ENCODE measurements around the gene SLC2A1.

The SLC2A1 gene

DNA sequence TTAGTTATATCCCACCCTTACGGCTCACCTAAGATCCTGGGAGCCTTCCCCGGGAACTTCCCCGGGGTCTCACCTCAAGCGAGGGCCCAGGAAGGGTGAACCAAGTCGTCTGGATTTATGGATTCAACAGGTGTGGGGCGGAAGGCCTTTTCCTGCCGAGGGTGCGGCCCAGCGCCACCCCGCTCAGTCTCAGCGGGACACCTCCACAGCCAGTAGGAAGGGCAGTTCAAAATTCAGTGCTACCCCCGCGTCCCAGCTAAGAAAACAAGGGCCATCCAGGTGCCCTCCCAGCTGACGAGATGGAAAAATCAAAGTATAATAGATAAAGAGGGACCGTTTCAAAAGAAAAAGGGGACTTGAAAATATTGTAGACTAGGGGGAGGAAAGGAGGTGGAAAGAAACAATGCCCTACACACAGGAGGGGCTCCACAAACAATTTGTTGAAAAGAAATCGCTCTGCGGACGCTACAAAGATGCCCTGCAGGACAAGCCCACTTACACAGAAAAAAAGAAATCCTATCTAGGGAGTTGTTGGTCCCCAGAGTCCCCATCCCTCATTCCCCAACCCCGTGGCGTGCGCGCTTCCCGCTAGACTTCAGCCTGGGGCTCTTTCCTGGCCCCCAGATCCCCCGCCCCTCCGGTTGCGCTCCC lies 1.3 kb downstream of the SLC2A1 start:
- peak overlapping the region; percentile 78 for H3K4me3 ChIP-seq (ENCODE audit: low read depth, low read length)
- TF ChIP-seq, protein P1, sequence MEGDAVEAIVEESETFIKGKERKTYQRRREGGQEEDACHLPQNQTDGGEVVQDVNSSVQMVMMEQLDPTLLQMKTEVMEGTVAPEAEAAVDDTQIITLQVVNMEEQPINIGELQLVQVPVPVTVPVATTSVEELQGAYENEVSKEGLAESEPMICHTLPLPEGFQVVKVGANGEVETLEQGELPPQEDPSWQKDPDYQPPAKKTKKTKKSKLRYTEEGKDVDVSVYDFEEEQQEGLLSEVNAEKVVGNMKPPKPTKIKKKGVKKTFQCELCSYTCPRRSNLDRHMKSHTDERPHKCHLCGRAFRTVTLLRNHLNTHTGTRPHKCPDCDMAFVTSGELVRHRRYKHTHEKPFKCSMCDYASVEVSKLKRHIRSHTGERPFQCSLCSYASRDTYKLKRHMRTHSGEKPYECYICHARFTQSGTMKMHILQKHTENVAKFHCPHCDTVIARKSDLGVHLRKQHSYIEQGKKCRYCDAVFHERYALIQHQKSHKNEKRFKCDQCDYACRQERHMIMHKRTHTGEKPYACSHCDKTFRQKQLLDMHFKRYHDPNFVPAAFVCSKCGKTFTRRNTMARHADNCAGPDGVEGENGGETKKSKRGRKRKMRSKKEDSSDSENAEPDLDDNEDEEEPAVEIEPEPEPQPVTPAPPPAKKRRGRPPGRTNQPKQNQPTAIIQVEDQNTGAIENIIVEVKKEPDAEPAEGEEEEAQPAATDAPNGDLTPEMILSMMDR (IDR thresholded peaks at IDR 0.05; ENCODE audit: low read depth, low read length): no peak

DNA sequence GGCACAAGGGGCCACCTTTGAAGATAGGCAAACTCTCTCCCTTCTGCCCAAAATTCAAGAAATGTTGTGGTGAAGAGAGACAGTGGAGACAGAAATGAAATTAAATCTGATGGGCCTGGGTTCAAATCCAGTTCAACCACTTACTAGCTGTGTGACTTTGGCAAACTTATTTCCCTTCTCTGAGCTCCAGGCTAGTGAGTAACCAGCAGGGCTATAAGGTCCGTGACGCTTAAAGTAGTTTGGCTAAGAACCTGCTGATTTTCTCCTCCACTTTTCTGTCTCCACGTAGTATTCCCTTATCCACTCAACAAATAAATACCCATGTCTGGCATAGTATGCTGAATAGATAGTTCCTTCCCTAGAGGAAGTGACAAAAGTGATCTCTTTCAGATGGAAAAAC lies 1.9 kb downstream of the SLC2A1 start:
- TF ChIP-seq, protein P1 (IDR thresholded peaks at IDR 0.05; ENCODE audit: low read depth, low read length): no peak

DNA sequence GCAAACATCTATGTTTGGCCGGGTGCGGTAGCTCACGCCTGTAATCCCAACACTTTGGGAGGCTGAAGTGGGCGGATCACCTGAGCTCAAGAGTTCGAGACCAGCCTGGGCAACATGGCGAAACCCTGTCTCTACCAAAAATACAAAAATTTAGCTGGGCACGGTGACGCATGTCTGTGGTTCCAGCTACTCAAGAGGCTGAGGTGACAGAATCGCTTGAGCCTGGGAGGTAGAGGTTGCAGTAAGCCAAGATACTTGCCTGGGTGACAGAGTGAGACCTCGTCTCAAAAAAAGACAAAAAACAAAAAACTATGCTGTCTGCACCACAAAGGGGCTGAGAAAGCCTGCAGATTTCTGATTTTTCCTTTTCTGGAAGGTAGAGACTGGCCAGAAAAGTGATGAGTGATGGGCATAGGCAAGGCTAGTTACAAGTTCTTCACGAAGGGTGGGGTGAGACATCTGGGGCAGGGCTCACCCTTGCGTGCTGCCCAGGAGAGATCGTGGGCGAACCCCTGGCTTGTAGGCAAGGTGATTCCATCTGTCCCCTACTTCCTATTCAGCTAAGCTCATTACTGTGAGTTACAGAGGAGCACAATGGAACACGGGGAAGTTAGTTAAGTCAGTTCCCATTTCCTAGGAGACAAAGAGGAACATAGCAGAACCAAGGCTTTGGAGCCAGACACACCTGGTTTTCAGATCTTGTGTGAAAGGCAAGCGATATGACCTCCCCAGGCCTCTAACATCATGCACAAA lies 3.2 kb downstream of the SLC2A1 start:
- peak overlapping the region; percentile 78 for H3K4me3 ChIP-seq (ENCODE audit: low read depth, low read length)
- TF ChIP-seq, protein P1 (IDR thresholded peaks at IDR 0.05; ENCODE audit: low read depth, low read length): no peak

More for the DNA sequence above, 1.9 kb downstream of the SLC2A1 start:
- peak overlapping the region; percentile 78 for H3K4me3 ChIP-seq (ENCODE audit: low read depth, low read length)

DNA sequence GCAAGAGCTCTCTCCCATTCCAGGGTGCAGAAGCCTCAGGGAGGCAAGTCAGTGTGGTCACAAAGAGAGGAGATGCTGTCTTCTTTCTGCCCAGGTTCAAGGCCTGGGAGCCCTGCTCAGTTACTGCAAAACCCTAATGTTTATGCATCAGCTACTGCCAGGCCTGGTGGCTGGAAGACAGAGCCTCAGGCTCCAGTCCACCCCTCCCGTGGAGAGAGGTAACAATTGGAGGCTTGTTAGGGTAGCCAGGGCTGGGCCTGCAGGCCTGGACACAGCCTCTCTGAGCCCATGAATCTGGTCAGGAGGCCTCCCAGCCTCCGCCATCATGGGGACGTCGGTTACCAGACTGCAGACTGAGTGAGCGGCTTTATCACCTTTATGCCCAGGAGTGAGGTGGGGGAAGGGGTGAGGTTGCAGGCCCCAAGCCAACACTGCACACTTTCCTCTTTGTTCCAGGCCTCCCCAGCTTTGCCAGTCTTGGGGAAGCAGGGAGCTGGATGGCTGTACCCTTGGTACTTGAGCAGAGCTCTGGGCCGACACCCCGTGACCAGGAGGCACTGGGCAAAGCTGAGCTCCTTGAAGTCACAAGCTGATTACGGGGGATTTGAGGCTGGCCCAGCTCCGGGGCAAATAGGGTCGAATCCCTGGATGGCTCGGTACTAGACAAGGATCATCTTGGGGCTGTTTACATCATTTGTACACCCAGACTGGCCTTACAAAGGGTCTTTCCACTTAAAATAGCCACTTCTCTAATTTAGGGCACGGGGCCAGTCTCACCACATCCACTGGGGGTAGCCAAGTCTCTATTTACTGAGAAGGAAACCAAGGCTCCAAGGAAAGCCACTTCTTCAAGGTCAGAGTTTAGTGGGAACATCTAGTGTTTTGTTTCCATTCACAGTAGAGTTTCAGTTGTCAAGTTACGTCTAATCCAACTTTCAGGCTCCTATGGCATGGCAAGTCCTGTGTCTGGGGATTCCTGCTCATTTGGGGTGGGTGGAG lies 5.2 kb downstream of the SLC2A1 start:
- peak overlapping the region; percentile 32 for H3K4me3 ChIP-seq (ENCODE audit: low read depth, low read length)
- TF ChIP-seq, protein P1 (IDR thresholded peaks at IDR 0.05; ENCODE audit: low read depth, low read length): no peak

DNA sequence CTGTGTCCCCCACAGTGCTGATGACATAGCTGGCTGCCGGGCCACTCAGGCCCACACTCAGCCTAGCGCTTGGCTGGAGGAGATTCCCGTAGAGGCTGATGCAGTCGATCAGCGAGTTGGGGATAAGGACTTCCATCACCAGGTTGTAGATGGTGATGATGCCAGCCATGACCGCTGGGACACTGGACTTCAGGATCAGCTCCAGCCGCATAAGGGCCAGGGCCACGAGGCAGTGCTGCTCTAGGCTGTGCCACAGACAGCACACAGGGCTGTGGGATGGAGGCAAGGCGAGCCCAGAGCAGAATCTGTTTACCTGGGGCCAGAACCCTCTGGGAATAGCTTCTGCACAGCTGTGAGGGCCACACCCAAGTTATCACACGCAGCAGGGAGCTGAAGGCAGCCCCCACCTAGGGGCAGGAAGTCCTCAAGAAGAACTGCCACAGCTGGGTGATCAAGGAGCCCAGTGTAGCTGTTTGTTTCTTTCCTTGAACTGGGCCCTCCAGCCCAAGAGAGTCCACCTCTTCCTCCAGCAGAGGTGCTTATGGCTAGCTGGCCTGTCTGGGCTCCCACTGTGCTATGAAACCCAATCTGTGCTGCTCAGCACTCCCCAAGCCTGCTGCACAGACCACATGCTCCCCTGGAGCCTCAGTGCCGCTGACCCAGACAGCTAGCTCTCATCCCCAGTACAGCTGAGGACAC lies 6.2 kb downstream of the SLC2A1 start:
- TF ChIP-seq, protein P1 (IDR thresholded peaks at IDR 0.05; ENCODE audit: low read depth, low read length): no peak
- peak overlapping the region; percentile 32 for H3K4me3 ChIP-seq (ENCODE audit: low read depth, low read length)

DNA sequence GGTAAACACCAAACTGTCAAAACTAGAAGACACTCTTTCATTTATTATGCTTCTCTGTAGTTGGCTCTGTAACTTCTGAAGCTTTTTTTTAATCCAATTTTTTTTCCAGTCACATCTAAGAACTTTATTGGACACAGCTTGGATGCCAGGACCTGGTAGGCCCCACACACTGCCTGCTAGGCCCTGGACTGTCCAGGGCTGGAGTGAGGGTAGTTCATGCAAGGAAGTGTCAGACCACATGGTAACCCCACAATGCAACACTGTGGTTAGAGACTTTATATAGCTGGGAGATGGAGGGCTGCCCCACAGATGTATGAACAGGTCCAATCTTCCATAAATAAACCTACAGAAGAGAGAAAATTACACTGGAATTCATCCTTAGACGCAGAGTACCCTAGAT lies 7.1 kb downstream of the SLC2A1 start:
- H3K4me3 ChIP-seq (ENCODE audit: low read depth, low read length): no peak overlapping the region
- TF ChIP-seq, protein P1 (IDR thresholded peaks at IDR 0.05; ENCODE audit: low read depth, low read length): no peak

All from WI38 (cell line).